GM18861 (cell line): ENCODE measurements around the gene RHBDD2.
"Not testable (repeated sequence)": the region's sequence is repeated elsewhere in the genome, so short reads cannot be mapped to it uniquely, and the experiment has no call there.

Source experiments
- ATAC-seq: cut with Tn5 transposase; IDR thresholded peaks from one replicate; pipeline ENCODE4 v1.9.1; 2021; ENCODE audit not compliant: unreplicated experiment

RHBDD2 gene

DNA sequence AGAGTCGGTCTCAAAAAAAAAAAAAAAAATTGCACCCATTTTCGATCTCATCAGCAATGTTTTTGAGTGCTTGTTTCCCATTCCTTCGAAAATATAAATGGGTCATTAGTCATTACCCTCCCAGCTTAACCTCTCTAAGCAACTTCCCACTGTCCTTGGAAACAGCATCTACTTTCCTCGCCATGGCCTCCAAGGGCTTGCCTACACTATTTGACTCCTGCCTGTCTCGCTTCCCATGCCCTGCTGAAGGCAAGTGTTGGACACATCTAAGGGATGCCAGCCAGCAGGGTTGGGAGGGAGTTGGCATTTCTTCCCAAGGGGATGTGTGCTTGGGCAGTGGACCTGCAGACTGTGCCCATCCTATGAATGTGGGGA is 12.7 kb upstream of the RHBDD2 start:
- no peak for ATAC-seq

DNA sequence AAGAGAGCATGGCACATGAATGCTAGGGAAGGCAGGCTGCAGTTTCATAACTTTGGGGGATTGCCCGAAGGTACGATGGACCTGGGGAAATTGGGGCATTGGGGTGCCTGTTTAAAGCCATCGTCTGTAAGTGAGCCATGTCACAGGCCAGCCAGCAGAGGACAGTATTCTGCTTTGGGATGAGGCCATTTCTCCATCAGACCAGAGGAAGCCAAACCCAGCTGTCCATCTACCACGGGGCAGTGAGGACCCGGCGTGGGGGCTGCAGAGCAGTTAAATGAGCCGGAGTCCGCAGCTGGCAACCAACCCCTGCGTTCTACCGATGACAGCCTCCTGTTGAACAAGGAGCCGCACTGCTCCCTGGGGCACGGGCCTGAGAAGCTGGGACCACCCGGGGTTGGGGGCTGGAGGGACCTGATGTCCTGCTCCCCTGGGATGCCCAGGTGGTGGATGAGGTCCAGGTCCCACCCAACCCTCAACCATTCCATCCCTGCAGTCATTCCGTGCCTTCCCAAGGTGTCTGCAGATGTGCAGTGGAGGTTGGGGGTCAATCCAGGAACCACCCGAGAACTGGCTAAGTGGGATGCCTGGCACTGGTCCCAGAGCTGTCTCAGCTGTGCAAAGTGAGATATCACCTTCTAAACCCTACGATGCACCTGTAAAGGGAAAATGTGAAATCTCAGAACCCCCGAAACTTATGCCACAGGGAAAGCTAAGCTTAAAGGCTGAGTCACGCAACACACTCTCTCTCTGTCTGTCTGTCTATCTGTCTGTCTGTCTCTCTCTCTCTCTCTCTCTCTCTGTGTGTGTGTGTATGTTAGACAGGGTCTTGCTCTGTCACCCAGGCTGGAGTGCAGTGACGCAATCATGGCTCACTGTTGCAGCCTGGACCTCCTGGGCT is 12.1 kb upstream of the RHBDD2 start:
- ATAC-seq = no peak

GRCh38 chr7:75867390-75867717 is 11.5 kb upstream of the RHBDD2 start:
- ATAC-seq = no peak

- ATAC-seq = no peak
Measured at GRCh38 chr7:75868153-75868552, 10.7 kb upstream of the RHBDD2 start.

DNA sequence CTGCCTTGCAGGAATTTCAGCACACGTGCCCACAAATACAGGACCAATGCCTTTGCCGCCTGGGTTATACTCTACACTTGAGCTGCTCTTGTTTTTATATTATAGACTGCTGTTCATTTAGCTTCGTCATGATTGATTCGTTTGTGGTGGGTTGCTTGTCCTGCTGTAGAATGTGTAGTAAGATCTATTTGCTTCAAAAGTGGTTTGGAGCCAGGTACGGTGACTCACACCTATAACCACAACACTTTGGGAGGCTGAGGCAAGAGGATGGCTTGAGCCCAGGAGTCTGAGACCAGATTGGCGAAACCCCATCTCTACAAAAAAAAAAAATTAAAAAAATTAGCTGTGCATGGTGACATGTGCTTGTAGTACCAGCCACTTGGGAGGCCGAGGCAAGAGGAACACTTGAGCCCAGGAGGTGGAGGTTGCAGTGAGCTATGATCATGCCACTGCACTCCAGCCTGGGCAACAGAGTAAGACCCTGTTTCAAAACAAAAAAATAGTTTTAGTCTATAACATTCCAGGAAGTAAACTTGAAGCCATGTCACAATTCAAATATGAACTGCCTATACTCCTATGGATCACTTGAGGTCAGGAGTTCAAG is 9.0 kb upstream of the RHBDD2 start:
- no peak for ATAC-seq

DNA sequence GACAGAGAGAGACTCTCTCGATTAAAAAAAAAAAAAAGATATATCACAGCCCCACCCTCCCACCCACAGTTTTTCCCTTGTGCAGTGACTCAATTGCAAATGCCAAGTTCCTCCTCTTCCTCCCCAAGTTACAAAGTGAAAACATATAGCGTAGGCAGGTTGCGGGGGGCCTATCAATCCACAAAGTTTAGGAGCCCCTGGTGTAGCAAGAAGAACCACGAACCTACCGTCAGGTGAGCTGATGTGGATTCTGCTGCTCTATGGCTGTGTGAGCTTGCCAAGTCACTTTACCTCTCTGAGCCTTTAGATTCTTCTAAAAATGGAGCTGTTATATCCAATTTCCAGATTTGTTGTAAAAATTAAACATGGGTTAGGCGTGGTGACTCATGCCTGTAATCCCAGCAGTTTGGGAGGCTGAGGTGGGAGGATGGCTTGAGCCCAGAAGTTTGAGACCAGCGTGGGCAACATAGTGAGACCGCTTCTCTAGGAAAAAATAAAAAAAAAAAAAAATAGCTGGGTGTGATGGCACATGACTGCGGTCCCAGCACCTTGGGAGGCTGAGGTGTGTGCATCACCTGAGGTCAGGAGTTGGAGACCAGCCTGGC is 8.2 kb upstream of the RHBDD2 start:
- no peak for ATAC-seq

DNA sequence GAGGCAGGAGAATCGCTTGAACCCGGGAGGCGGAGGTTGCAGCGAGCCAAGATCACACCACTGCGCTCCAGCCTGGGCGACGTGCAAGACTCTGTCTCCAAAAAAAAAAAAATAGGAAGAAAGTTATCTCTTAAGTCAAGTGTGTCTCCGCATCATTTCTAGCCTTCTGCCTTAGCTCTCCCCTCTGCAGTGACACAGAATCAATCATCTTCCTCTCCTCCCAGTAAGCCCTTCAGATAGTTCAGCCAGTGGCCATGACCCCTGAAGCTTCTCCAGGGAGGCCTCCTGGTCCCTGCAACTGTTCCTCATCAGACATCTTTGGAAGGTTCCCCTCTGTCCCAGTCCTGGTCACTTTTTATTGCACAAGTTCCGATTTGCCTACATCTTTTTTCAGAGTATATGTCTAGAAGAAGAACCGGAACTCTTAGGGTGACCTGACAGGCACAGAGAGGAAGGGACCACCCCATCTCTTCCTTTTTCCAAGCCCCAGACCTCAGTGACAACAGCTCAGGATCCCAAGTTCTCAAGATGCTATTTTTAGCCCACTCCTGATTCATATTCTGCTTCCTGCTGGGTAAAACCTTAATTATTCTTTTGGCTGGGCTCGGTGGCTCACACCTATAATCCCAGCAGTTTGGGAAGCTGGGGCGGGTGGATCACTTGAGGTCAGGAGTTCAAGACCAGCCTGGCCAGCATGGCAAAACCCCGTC is 6.6 kb upstream of the RHBDD2 start:
- ATAC-seq = no peak

DNA sequence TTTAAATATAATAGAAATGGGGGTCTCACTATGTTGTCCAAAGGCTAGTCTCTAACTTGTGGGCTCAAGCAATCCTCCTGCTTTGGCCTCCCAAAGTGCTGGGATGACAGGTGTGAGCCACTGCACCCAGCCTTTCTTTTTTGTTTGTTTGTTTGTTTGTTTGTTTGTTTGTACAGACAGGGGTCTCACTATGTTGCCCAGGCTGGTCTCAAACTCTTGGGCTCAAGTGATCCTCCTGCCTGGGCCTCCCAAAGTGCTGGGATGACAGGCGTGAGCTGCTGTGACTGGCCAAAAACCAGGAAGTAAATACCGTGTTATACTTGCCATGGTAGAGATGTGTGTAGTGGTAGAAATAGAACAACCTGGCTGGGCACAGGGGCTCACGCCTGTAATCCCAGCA is 4.7 kb upstream of the RHBDD2 start:
- ATAC-seq = not testable (repeated sequence)

GRCh38 chr7:75875113-75876080 is 3.4 kb upstream of the RHBDD2 start:
- no peak for ATAC-seq

GRCh38 chr7:75876126-75876881 is 2.5 kb upstream of the RHBDD2 start:
- no peak for ATAC-seq

DNA sequence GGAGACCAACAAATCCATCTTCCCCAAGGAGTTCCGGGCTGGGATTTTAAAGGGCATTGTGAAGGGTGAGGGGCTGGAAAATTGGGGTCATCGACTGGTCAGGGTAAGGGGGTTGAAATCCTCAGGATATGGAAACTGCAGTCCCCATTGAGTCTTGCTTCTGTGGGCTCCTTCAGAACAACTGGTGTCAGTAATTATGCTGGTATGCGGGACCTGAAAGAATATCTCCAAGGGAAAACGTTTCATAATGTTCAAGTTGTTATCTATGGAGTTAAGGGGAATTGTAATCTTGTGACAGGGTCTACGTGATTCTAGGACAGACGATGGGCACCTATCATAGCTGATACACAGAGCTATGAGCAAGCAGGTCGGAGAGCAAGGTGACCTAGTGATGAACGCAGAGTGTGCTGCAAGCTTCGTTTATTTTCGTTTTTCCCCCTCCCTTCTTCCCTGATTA is 494 bp upstream of the RHBDD2 start:
- peak; percentile 27 for ATAC-seq

GRCh38 chr7:75879771-75880184 is 944 bp downstream of the RHBDD2 start:
- no peak for ATAC-seq

DNA sequence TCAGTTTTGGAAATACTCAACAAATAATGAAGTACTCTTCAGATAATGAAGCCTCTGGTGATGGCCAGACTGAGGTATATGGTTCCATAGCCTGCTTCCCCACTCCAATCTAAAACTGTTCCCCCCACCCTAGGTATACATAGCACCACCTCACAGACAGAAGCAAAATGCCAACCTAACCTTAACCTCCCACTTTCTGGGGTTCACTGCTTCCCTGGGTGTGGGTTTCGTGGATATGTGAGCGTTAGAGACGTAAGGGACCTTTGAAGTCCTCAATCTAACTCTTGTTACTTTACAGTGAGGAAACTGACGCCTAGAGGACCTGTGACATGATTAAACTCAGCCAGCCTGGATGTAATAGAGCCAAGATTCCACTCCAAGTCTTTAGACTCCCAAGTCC is 1.4 kb downstream of the RHBDD2 start:
- ATAC-seq = no peak

- ATAC-seq = no peak
Measured at GRCh38 chr7:75881436-75882095, 2.7 kb downstream of the RHBDD2 start.

DNA sequence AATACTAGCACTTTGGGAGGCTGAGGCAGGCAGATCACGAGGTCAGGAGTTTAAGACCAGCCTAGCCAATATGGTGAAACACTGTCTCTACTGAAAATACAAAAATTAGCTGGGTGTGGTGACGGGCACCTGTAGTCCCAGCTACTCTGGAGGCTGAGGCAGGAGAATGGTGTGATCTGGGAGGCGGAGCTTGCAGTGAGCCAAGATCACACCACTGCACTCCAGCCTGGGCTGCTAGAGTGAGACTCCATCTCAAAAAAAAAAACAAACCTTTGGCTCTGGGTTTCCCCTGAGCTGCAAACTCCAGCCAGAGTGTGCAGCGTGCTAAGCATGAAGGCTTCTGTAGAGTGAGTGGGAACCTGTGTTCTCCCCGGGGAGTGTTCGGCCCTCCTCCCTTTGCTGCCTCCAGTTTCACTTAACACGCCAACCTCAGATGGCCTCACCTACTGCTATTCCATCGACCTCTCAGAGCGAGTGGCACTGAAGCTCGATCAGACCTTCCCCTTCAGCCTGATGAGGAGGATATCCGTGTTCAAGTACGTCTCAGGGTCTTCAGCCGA is 4.5 kb downstream of the RHBDD2 start:
- ATAC-seq = not testable (repeated sequence)

DNA sequence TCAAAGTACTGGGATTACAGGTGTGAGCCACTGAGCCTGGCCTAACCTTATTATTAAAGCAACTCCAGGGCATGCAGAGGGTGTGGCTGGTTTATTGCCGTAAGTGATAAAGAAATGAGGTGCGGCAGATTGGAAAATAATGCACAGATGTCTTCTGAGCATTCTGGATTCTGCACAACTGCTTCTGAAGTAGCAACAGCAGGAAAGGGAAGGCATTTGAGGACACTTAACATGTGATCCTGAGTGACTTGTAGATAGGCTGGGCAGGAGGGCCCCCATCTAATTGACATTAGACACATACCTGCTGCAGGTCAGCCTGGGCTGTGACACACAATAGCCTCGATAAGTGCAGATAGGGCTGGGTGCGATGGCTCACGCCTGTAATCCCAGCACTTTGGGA is 5.6 kb downstream of the RHBDD2 start:
- no peak for ATAC-seq

DNA sequence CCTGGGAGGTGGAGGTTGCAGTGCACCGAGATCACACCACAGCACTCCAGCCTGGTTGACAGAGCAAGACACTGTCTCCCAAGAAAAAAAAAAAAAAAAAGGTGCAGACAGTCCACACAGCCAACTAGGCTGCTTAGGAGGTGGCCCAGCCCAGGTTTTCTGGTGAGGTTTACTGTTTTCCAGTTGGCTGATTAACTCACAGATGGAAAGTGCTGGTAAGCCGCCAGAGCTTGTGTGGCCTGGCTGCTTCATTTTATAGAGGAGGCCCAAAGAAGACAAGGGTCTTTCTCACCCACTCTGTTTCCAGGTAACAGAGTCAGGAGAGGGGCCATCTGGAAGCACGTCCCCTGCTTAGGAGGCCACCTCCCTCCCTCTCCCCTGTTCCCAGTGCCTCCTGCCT is 6.2 kb downstream of the RHBDD2 start:
- ATAC-seq = no peak

DNA sequence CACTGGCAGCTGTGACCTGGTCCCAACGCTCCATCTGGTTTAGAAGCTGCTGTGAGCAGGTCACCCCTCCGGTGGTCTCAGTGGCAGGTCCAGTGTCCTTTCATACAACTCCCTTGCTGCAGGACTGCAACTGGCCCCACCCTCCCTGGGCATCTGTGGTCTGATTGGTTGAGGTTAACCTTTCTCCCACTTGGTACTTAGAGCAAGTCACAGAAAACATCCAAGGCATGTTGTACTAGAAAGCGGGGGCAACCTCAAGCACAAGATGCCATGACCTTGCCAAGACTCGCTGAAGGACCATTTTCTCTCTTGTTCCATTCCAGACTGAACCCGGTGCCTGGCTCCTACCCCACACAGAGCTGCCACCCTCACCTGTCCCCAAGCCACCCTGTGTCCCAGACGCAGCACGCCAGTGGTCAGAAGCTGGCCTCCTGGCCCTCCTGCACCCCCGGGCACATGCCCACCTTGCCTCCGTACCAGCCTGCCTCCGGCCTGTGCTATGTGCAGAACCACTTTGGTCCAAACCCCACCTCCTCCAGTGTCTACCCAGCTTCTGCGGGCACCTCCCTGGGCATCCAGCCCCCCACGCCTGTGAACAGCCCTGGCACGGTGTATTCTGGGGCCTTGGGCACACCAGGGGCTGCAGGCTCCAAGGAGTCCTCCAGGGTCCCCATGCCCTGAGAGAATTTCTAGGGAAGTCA is 9.0 kb downstream of the RHBDD2 start:
- no peak for ATAC-seq
